SK-N-SH treated with all-trans-retinoic acid at 6 μM for 48 hours (cell line): ENCODE results near the gene CYP3A7.
"Not testable (repeated sequence)": the region's sequence is repeated elsewhere in the genome, so short reads cannot be mapped to it uniquely, and the experiment has no call there.

Source experiments
- ATAC-seq: fragments of 200-7000 bp; cut with Tn5 transposase; 3 replicates; pipeline ENCODE4 v1.9.1; 2020; ENCODE audit warnings: mild to moderate bottlenecking, moderate library complexity

Gene CYP3A7

GRCh38 chr7:99657879-99658278 lies 77.1 kb downstream of the CYP3A7 start:
- ATAC-seq, result not testable (repeated sequence)
